Frontal cortex (tissue), 4 donors: Measurements from ENCODE around the gene FHIT. TPM values are rescaled to one million over a fixed set of nuclear protein-coding genes. Genes with fewer than 3 reads are reported as not detected.

Experiments
- DNase-seq, 2 donors: peaks; one replicate each; pipeline ENCODE4 v3.0.0; 2012; ENCODE audit warnings: low spot score in 2 of 2
- FAIRE-seq: peaks from 2 replicates; lab custom pipeline; 2012; peaks lifted over from hg19 to GRCh38; lab: Jason Lieb, UNC
- total RNA-seq: library from RNA; depleted of rRNA; stranded (reverse); fragments of >200 nt; gene quantifications from one replicate; pipeline ENCODE4 v1.2.3, GENCODE V29; 2014
- donor health status: control.
- donor health status: control.
- donor health status: control.

The FHIT gene
- total RNA-seq, 1 donor from 2014 or later, result 1.6 TPM

DNA sequence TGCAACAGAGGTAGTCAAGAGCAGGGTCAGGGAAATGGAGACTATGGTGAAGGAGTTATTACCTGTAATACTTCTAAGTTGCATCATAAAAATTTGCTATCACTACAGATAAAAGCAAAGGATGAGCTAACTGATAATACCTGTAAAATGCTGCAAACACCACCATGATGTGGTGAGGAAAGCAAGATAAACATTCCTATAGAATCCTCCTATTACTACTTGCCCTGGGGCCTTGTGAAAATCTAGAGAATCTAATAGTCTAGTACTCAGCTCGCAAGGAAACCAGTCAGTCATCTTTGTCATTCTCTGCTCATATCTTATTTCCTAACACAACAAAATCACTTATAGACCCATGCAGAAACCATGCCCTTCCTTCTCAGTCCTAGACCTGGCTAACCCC, 899.8 kb downstream of the FHIT start:
- DNase-seq (no peak), FAIRE-seq (no peak)

DNA sequence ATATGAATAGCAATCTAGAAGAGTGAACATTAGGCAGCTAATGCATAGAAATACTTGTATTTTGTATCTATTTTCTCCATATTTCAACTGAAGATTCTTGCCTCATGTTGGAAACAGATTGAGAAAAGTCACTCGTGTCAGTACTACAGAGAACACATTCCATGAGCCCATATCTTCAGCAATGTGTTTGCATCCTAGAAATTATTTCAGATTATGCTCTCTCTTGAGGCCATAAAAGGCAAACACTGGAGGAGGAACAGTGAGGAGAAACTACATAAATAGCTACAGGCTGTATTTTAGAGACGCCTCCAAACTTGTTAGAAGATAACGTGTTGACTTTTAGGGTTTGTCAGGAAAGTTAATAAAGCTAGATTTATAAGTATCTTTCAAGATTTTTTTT, 906.9 kb downstream of the FHIT start:
- no peak for FAIRE-seq

DNA sequence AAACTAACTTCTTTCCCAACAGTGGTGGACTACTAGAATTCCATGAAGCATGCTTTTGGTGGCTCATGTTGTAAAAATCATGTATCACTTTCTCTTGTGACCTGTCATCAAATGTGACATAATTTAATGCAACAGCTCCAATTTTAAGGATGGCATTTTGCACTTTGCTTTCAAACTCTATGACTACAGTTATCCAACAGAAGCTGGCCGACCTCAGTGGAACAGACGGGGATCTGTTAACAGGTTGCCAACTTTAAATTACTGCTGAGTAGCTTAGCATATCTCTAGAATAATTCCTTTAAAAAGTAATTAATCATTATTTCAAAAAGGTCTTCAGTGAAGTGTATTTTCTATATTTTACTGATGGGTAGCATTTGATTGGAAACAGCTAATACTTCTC, 907.4 kb downstream of the FHIT start:
- DNase-seq, result no peak
- no peak for FAIRE-seq

More for the DNA sequence above, 906.9 kb downstream of the FHIT start:
- no peak for DNase-seq

DNA sequence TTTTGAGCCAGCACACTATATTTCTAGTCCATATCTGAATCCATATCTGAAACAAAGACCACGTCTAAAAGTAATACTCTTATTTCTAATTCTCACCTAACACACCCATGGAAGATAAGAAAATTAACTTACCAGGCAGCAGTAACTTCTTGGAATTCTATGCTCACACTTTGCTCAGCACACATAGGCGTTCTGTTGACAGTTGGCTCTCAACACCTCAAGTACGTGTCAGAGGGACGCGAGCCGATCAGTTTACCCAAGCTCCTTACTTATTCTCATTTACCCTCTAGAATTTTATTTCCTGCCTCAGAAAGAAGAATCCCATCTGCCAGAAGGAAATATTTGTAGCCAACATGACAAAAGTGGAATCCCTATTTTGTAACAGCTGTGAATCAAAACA, 911.9 kb downstream of the FHIT start:
- FAIRE-seq (no peak), DNase-seq (no peak)

DNA sequence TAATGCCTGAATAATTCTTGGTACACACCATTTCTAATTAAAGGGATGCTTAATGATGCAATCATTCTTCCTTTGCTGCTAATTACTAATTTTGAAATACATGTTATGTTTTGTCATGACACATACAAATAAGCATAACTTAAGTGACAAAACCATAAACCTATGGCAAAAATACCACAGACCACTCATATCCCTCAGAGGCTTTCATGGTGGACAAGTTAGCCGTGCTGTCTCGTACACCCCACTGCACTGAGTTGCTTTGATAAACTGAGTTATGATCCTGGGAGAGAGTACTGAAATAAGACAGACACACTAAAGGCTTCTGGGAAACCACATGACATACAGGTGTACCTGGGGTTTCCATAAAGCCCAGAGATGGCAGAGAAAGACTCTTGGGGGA, 913.8 kb downstream of the FHIT start:
- DNase-seq, result no peak
- no peak for FAIRE-seq

DNA sequence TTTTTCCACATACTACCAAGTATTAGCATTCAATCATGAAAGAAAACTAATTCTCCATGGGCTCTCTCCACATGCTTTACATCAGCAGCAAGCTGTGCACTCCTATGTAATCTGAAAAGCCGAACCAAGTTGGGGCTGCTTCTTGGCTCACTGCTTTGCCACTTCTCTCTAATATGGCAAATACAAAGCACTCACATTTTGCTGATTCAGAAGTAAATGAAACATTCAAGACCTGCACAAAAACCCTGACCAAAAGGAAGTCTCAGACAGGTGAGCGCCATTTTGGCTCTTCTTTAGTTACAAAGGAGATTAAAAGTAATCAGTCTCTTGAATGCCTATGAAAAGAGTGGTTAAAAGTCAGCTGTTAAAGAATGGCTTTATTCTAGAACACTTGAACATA, 915.2 kb downstream of the FHIT start:
- no peak for FAIRE-seq
- no peak for DNase-seq

DNA sequence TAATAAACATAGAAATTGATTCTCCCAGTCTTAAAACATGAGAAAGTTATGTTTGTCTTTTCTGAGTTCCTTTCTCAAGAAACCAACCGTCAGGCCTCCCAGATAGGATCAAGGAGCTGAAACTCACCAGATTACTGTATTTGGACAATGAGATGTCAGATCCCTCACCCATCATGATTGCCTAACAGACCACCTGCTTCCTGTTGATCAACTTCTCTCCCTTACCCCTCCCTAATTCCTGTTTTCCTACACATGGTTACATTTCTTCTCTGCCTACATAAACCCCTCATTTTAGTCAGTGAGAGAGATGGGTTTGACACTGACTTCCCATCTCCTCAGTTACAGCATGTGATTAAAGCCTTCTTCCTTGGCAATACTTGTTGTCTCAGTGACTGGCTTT, 917.5 kb downstream of the FHIT start:
- FAIRE-seq, result no peak
- no peak for DNase-seq

DNA sequence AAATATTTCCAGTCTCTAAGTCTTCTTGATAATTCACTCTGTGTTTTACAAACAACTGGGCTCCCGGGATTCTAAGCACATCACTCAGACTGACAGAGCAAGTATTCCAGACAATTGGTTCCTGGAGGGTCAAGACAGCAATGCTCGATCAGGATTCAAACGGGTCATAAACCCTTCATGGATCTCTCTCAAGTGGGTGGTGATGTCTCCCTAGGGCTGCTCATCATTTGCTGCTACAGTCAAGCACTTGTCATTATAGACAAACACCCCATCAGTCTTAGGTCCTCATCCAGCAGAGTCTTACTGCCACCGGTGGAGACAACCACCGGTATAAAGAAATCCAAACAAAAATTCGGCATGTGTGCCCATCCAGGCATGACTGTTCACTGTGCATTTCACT, 921.1 kb downstream of the FHIT start:
- no peak for DNase-seq
- no peak for FAIRE-seq

DNA sequence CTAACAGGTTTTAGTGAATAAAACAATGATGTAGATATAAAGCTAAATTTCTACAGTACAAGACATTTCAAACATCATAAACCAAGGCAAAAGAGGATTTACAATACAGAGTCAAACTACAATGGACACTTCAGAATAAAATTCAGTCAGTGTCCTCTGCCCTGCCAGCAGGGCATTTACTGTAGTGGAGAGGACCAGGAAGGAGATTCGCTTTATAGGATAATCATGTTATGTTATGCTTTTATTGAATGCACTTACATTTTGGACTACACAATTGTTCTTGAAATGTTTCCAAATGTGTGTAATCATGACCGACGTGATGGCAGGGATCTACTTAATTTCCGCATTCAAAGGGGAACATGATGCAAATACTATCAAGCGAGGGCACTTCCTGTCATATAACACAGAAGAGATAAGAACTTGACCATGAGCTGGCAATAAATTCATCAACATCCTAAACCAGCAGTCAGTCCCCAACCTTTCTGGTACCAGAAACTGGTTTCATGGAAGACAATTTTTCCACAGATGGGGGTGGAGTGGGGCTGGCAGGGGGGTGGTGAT, 925.6 kb downstream of the FHIT start:
- DNase-seq (no peak), FAIRE-seq (no peak)

DNA sequence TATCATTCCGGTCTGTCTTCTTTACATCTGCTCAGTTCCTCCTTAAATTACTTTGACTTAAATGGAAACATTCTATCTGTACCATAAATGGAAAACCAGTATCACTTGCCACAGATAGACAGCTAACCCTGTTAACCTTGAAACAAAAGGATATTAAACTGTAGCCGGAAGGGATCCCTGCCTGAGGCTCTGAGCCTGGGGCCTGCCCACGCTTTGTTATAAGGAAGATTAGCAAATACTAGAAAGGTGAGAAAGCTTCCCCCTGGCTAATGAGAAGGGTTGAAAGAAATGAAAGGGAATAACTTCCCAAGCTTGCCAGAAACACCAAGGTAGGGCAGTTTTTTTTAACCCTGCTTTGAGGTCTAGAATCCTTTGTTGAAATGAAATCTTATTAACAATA, 927.6 kb downstream of the FHIT start:
- DNase-seq, result no peak
- no peak for FAIRE-seq

DNA sequence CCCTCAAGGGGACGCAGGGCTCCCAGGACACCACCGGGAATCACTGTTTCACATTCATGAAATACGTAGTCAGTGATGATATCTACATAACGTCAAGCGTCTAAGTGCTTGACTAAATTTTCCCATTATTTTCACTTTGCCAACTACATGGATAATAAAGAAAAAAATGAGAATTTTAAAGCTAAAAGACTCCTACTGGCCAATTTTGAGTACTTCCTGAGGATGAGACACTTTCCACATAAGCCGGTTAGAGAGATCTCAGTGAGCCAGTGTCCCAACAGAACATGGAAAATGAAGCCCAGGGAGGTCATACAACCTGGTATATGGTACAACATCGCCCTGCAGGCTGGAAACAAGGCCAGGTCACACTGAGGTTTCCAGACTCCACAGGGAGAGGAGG, 928.1 kb downstream of the FHIT start:
- DNase-seq, result no peak
- no peak for FAIRE-seq

DNA sequence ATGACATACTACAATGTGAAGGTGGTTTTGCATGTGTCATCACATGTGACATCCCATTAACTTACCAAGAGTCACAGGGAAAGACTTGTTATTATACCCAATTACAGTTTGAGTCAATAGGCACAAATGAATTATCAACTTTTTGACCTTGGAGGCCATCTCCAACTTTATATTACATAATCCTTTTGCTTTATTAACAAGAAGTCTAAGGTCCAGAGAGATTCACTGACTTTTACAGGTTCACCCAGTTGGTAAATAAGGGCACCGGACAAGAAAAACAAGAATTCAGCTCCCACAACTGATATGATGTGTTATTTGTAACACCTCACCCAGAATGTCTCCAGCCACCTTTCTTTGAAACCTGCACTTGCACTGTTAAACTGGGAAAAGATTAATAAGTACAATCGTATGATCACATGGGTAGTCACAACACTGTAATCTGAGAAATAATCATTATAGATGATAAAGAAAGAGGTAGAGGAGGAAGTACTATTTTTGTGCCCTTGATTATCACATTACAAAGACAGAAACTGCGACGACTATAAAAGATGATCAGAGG, 928.9 kb downstream of the FHIT start:
- no peak for DNase-seq
- FAIRE-seq, result no peak

DNA sequence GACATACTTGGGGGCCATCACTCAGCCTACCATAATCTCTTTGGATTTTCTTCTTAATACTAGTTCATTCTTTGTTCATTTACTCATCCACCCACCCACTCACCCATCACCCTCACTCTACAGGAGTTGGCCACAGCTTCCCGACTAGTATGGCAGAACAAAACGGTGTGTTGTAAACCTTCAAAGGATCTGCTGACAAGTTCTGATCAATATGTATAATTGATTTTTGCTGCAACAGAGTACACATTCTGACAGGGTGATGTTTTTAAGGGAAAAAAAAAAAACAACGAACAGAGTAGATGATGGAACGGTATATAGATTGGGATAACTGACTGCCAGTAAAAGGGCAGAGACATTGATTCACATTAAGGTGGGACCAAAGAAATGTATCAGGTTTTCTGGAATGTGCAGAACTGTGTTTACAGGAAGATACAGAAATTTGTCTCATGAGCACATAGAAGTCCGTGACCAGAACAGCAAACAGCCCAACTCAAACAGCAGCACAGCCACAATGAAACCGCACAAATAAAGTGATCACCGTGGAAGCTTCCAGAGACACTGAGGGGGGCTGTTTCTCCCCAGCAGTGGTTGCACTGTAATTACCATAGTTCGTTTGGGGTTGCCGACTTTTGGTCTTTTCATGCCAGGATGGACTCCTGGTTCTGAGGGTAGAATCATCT, 931.9 kb downstream of the FHIT start:
- DNase-seq (no peak), FAIRE-seq (no peak)

DNA sequence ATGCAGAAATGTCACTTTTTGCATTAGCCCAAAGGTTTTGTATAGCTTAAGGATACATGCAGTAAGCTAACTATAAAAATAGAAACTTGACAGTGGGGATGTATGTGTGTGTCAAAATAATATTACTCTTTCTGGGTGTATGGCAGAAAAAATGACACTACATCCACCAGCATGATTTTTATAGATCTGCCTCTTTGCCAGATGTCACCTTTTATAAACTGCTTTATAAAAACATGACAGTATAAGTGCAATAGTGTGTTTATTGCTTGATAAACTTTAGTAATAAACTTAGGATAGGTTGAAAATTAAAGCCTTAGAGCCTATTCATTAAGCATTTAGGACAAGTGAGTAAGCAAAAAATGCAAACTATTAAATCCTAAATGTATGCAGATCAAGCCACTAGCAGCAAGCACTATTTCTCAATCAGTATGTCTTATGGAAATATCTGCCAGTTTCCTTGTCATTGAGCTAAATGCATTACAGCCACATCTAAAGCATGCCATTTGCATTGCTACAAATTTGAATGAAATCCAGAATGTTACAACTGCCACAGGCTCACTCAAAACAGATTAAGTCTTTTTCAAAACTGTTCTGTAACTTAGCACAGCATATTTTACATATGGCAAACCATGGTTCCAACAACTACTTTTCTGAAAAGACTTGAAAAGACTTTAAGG, 935.0 kb downstream of the FHIT start:
- DNase-seq (no peak), FAIRE-seq (no peak)

DNA sequence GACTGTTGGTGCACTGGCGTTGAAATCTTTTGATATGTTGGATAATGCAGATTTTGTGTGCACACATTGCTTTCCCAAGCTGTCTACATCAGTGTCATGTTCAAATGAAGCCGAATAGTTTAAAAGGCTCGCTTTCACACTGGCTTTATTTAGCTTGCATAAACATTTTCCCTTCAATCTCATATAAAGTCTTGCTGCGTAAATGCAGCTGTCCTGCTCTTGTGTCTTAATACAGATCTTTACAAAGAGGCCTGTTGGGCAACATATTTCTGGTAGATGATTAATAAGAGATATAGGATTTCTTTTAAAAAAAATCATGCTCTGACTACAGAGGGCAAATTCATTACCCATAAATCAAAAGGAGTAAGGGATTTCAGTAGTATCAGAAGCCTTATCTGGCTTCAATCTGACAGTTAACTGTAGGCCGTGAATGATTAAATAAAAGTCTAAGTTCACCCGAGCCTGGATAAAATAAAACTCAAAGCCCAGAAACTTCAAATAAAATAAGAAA, 937.2 kb downstream of the FHIT start:
- FAIRE-seq (no peak), DNase-seq (no peak)

DNA sequence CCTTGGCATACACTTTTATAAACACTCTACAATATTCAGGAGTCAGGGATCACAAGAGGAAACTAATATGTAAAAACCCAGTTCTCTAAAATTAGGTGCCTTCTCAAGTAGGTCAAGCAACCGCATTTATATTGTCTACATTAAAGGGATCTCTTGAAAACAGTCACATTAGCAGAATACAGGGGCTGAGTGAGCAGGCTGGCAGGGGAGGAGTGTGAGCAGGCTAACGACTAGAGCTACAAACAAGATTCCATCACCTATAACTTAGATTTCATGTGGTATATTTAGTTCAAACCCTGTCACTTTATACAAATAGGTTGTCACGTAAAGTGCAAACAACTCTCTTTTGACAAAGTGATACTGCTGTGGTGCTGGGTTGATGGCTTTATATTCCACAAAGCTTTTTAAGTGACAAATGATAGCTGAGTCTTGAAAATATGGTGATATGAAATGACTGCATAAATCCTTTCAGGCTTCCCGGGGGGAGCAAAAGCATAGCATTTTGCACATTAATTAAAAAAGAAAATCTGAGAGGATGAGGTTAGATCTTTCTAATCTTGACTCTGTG, 937.9 kb downstream of the FHIT start:
- no peak for DNase-seq
- FAIRE-seq, result no peak

DNA sequence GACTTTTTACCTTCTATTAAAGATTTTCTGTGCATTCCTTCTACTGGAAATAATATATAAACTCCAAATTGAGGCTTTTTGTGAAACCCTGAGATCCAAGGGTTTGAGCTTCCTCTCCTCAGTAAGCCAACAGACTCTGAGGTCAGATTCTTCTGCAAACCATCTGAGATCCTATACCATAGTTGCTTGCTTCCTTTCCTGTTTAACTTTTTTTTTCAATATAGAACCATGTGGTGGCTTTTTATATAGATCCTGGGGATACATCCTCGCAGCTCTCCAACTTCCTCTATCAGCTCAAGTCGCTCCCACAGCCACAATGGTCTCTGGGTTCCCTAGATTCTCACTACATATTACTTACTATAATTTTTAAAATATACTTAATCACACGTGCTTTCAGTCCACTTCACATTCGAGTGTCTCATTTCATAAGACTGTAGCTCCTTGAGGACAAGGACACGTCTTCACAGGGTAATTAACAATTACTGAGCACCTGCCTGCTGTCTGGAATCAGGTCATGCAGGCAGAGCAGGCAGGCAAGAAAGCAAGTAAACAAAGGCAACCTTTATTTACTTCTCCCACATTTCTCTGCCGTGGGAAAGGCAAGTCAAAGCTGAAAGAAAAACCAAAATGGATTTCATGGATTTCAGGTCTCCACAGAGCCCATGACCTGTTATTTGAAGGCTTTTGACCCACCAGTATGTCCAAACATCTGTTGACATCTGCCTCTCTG, 941.5 kb downstream of the FHIT start:
- DNase-seq, result no peak
- FAIRE-seq, result no peak

DNA sequence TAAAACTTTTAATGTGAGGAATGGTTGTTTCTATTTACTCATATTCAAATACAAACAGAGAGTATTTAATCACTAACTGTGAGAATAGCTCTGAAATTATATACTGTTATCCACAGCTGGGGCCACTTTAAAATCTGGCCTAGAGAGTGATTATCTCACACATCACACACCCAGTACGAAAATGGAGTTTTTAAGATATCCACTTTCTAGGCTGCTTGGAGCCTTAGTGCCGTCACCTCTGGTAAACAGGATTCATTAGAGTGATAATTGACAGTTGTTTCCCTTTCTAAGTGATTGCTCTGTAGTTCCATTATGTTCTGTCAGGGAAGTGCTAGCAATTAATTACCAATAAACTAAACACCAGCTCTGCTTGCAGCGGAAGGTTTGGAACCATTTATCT, 942.4 kb downstream of the FHIT start:
- no peak for DNase-seq
- no peak for FAIRE-seq

DNA sequence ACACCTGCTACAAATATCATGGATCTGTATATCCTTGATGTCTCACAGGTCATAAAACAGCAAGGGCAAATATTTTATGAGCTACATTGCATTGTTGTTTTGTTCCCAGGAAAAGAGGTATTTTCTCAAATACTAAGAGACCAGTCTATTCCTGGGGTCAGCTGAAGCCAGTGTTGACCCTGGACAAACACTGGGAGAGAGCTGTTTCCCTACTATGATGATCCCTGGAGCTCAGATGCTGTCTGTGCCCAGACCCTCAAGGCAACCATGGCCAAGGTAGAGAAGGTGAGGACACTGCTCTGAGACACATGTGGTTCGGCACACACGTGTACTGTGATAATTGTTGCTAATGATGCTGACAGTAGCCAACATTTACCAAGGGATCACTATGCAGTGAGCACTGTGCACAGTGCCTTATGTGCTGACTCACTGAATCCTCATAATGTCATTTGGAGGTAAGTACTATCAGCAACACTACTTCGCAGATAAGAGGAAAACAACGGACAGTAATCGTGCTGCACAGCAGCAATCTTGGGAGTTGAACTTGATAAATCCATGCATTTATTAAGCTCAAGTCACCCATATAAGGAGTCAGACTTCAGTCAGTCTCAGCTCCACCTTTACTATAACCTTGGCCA, 943.6 kb downstream of the FHIT start:
- FAIRE-seq, result no peak
- no peak for DNase-seq

DNA sequence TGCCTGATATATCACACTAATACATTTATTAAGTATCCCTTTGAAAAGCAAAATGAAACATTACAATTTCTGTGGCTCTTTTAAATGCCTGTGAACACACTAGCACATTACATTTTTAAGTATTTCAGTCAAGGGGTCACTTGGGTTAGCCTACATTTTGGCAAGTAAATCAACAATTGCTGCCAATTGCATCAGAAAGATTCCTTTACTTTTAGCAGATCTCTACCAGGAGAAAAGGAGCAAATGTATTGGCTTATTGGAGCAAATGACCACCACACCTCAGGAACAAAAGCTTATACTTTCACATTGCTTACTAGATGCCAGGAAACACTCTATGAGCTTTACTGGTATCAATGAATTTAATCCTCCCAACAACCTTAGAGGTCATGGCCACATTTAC, 947.1 kb downstream of the FHIT start:
- DNase-seq (no peak), FAIRE-seq (no peak)
